ENCODE data around the gene FIBIN.

- TF ChIP-seq FOXK2 (IDR thresholded peaks at IDR 0.05) (no peak), ELF4 (IDR thresholded peaks at IDR 0.05) (no peak), SUZ12 (IDR thresholded peaks at IDR 0.05) (no peak), BHLHE40 (IDR thresholded peaks at IDR 0.05; ENCODE audit: borderline replicate concordance) (no peak), CTBP1 (IDR thresholded peaks at IDR 0.05; ENCODE audit: borderline replicate concordance) (no peak), HDGF (IDR thresholded peaks at IDR 0.05; ENCODE audit: borderline replicate concordance) (no peak), FOXA1 (IDR thresholded peaks at IDR 0.05) (no peak), SP1 (IDR thresholded peaks at IDR 0.05) (no peak)
Measured at GRCh38 chr11:27040302-27041115, 46.6 kb downstream of the FIBIN start, which contains the start of gene BBOX1.

All from HEK293T (cell line).